Activated CD4-positive, alpha-beta T cell treated with anti-CD3 and anti-CD28 coated beads for 24 hours (primary cell): ENCODE measurements around the gene EXOG.

Experiments used
- DNase-seq, 2 donors: peaks; one replicate each; pipeline ENCODE4 v3.0.0-alpha.2; 2020; ENCODE audit warnings: low read depth in 2 of 2

Gene EXOG

DNA sequence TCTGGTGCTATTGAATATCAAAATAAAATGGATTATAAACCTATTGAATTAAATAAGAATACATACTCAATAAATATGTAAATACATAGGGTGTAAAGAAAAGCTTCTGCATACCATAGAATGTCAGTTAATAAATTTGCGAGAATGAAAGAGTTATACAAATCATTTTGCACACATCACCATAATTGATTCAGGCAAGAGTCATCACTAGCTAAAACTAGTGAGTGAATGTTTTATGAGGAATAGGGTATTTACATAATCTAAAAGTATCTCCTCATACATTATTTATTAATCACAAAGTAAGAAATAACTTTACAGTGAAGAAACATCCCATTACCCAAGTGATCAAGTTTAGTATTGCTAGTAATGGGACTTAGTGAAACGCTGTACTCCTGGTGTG, 13.6 kb downstream of the EXOG start:
- no peak for DNase-seq

DNA sequence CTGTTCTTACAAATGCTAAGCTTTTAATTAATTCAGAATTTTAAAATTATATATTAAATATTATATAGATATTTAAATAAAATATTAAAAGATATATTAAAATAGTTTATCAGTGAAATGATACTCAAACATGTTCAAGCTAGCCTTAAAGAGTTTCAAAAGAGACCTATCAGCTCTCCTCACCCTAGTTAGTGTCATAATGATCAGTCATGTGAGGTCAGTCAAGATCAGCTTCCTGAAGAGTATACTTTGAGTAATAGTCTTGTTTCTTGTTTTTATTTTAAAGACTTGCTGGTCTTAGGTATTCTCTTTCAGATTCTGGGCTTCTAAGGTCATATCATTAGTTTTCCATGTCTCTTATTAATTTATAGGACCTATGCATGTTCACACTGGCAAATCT, 14.5 kb downstream of the EXOG start:
- DNase-seq: no peak

DNA sequence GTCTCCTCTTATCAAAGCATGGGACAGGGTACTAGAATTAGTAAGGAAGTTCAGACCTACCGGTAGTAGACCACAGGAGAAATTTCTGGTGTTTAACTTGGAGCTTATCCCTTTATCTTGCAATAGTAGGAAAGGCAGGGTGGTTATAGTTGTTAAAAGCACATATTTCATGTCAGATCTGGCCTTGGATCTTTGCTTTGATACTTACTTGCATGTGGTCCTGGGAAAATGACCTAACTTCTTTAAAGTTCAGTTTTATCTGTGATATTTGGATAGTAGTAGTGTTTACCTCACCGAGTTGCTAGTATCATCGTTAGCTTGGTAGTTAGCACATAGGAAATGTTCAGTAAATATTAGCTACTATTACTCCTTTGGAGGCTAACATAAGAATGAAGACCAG, 15.4 kb downstream of the EXOG start:
- no peak for DNase-seq

DNA sequence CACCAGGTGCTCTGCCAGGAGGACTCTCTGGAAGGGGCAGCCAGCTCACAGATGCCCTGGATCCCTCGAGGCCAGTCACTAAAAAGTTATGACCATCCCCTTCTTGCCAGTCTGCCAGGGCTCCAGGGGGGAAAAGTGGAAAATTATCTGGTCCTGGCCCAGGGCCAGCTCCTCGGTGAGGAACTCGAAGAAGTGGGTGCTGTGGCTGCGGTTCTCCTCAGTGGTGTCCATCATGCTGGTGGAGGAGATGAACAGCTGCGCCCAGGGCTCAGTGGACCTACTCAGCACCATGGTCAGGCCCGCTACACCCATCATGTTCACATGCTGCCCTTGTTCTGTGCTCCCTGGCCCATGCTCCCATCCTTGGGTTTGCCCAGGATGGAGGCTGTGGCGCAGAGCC, 19.2 kb downstream of the EXOG start:
- no peak for DNase-seq

- no peak for DNase-seq
These were observed 20.5 kb downstream of the EXOG start for GRCh38 chr3:38516669-38517068.

- no peak for DNase-seq
These were observed 22.9 kb downstream of the EXOG start for GRCh38 chr3:38519000-38519399.

- no peak for DNase-seq
These were observed 23.5 kb downstream of the EXOG start for GRCh38 chr3:38519651-38520050.

DNA sequence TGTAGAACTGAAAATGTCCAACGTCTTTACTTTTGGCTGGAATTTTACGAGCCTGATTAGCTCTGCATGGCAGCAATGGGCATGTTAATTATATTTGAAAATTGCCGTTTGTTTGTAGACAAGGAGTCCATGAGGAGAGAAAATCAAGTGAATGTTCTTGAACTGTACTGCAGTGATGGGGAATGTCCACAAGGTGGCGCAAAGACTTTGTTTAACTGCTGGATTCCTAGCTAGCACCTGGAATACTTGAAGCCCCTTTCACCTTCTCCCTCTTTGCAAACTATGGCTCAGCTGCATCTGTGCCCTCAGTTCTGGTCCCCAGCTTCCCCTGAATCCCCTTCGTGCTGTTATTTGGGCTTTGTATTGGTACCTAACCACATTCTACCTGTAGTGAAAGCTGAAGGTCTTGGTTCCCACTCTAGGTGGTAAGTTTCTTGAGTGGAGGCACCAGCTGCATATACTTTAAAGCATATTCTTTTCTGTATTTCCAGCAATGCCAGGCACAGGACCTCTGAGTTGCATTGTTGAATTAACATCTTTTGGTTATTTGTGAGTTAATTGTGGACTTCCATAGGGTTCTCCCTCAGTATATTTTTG, 25.3 kb downstream of the EXOG start:
- DNase-seq: peak; percentile 36 to 47

DNA sequence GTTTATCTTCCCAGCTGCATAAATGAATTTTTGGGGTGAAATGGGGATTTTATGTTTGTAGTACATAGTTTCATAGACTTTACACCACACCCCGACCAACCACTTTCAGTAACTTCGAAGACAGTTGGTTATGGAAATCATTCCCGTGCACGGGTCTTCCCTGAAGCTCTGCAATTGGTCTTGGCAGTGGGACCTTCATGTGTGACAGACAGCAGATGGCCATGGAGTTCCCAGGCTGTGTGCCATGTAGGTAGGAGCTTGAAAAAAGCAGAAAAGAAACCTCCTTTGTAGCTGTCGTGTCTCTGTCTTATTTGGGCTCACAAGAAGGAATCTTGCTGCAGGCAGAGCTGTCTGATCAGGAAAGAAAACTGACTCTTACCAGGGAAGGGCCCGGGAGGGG, 25.9 kb downstream of the EXOG start:
- DNase-seq: no peak

DNA sequence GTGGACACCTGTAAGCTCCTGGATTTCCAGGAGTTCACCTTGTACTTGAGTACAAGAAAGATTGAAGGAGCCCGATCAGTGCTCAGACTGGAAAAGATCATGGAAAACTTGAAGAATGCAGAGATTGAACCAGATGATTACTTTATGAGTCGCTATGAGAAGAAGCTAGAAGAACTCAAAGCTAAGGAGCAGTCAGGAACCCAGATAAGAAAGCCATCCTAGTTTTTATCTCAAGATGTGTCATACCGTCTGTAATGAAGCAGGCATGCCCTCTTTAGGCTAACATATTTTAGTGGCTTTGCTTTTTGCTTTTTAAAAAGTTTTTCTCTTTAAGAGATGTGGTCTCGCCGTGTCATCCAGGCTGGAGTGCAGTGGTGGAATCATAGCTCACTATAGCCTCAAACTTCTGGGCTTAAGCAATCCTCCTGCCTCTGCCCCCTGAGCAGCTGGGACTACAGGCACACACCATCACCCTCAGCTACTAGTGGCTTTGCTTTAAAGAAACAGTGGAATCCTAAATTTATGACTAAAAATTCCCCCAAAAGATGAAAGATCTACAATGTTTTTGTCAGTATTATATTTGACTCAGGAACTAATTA, 28.1 kb downstream of the EXOG start:
- DNase-seq: no peak

DNA sequence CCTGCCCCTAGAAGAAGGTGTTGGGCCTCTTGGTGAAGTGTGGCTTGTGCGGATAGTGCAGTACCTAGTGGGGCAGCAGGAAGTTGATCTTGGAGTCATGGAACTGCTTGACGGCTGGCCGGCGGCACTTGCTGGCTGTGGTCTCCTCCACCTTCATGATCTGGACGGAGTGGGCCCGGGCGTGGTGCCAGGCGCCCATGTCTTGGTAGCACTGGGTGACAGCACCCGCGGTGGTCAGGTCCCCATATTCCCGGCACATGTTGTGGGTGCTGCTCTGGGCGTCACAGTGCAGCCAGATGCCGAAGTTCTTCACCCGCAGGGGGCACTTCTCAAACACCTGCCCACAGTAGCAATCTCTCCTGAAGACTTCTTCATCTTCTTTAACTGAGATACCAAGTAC, 30.7 kb downstream of the EXOG start:
- DNase-seq: no peak

DNA sequence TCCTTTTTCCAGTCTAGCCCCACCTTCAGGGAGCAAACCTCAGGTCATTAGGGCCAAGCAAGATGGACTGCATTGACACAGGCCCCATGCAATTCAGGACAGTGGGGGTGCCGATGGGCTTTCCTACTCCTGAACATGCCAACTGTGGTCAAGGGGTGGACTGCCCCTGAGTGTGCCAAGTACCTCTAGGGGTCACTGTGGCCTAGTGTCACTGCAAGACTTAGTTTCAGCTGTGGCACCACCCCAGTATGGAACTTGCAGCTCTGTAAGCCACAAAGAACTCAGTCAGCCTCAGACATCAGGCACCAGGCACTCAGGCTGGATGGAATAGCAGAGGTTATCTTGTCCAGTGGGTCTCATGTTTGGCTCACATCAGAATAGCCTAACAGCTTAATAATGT, 32.3 kb downstream of the EXOG start:
- no peak for DNase-seq

DNA sequence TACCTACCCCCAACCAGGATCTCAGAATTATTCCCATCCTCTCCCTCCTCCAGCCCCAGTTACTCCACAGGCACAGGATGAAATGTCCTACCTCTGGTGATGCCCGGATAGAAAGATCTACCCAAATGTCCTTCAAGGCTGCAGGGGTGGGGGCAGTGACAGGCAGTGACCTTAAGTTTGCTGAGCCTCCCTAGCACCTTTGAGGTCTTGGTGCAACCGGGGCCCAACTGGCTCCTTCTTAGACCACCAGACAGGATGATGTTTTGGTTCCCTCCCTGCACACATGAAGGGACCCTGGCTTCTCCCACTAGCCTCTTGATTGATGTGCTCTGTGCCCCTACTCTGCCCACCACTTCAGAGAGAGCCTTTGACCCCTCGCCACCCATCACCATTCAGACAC, 36.4 kb downstream of the EXOG start:
- no peak for DNase-seq

GRCh38 chr3:38533285-38533976, 37.3 kb downstream of the EXOG start:
- DNase-seq: no peak

GRCh38 chr3:38534180-38534579, 38.0 kb downstream of the EXOG start:
- DNase-seq: no peak

DNA sequence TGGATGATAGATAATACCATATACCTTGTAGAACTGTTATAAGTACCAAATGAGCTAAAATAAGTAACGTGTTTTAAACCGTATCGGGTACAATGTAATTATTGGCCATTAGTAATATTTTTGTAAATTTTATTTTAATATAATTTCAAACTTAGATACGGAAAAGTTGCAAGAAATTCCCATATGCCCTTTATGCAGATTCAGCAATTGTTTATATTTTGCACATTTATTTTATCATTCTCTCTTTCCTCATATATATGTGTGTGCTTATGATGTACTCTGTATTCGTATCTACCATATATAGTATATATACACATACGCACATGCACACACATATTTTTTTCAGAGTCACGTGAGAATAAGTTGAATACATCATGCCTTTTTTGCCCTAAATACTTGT, 38.5 kb downstream of the EXOG start:
- DNase-seq: no peak

GRCh38 chr3:38536671-38537070, 40.5 kb downstream of the EXOG start:
- no peak for DNase-seq

- no peak for DNase-seq
These were observed 42.7 kb downstream of the EXOG start for GRCh38 chr3:38538773-38539353.

DNA sequence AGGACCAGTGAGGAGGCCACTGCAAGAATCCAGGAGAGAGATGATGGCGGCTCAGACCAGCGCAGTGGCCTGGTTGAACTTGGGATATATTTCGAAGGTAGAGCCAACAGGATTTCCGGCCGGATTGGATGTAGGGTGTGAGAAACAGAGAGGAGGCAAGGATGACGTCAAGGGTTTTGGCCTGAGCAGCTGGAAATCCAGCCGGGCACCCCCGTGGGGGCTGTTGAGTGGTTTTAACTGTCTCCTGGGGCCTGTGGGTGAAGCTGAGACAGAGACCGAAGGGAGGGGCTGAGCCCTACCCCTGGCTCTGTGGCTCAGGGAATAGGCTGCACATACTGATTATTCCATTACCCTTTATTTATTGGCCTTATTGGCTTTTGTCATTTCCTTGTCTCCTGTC, 45.7 kb downstream of the EXOG start:
- DNase-seq: no peak

GRCh38 chr3:38542401-38543298, 46.5 kb downstream of the EXOG start:
- no peak for DNase-seq

DNA sequence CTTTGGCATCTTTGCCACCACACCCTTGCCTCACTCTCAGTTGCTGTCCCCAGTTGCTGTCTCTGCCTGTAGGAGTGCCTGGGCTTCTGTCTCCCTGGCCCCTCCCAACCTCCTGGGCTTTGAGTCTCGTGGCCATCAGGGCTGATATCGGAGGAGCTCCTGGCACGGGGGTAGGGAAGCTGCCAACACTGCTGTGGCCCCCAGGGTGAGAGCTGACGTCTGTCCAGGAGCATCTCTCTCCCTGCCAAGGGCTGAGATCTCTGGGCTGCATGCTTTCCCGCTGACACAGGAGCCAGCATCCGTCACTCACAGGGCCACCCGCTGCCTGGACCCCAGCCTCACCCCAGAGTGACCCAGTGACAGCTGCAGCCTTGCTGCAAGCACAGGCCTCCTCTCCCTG, 47.4 kb downstream of the EXOG start:
- no peak for DNase-seq

- DNase-seq: no peak
These were observed 48.8 kb downstream of the EXOG start for GRCh38 chr3:38544926-38545325.
